Eye (tissue), 1 donor: Measurements from ENCODE around the gene UBFD1.

Source experiments
- DNase-seq: peaks from one replicate; pipeline ENCODE4 v3.0.0-alpha.2; 2015

UBFD1 gene

DNA sequence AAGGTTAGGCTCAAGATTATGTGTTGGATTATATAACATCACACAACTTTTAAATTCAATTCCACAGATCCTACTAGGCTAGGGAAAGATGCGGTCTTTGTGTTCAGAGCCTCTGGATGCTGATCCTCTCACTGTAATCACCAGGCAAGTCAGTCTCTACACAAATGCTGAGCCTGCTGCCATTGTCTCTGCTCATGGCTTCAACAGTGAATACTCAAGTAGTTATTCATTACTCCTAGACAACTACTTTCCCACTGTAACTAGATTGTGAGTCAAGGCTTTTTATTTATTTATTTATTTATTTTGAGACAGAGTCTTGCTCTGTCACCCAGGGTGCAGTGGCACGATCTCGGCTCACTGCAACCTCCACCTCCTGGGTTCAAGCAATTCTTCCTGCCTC lies 54.4 kb downstream of the UBFD1 start:
- DNase-seq: no peak

DNA sequence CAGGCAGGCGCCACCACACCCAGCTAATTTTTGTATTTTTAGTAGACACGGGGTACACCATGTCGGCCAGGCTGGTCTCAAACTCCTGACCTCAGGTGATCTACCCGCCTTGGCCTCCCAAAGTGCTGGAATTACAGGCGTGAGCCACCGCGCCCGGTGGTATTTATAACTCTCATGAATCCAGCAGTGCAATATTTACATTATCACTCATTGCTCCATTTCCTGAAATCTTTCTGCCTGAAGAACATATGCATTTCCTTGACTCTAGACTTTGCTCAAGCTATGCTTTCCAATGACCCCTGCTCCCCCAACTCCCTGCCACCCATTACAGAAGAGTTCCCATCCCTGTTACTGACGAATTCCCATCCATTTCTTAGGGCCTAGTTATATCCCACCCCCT lies 58.3 kb downstream of the UBFD1 start:
- DNase-seq: no peak
